NCI-H526 (cell line): ENCODE results near the gene ZFR.
"Not testable (repeated sequence)": the region's sequence is repeated elsewhere in the genome, so short reads cannot be mapped to it uniquely, and the experiment has no call there.

Experiments
- DNase-seq, 2 experiments: peaks; one replicate each; lab custom pipeline; 2025; lab: John Stamatoyannopoulos, UW

Gene ZFR

DNA sequence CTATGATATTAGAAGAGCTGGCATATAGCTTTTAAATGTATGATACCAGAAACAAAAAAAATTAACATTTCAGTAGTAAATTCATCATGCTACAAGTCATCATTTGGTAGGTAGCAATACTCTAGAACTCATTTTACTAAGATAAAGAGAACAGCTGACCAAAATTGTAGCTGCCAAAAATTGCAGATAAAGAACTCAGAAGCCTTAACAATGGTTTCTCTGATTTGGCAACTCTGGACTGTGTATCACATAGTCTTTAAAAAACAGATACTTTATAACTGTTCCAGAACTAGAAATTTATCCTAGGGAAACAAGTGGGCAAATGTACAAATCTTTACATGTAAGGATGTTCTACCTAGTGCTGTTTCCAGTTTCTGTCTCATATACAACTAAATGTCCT lies 33.9 kb downstream of the ZFR start:
- DNase-seq, result no peak

DNA sequence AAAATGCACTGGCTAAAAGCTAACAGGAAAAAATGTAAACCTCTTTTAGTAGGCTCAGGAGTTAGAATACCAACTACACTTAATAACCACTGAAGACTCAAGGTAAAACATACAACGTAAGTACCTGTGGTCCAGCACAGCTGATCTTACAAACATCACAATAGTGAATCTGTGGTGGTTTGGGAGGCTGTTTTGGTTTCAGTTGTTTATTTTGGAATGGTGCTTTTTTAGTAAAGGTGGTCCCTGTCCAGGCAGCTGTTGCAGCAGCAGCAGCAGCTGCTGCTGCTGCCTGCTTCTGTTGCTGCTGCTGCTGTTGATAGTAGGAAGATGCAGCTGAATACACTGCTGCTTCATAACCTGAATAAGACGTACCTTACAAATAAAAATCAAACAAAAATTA lies 37.9 kb downstream of the ZFR start:
- DNase-seq, result no peak

DNA sequence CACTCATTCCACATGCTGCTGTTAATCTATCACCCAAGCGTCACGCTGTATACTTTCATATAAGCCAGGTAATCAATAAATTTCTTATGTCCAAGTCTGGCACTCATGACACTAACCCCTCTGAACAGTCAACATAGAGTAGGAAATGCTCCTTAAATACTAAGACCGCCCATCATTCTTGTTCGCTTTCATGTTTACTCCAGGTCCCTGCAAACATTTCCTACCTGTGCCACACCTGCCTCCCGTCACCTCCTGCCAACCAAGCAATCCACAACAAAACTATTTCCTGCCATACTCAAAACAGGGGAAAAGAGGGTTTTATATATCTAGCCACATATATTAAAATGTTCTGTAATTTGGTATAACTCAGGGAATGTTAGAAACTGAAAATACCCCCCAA lies 39.0 kb downstream of the ZFR start:
- no peak for DNase-seq

DNA sequence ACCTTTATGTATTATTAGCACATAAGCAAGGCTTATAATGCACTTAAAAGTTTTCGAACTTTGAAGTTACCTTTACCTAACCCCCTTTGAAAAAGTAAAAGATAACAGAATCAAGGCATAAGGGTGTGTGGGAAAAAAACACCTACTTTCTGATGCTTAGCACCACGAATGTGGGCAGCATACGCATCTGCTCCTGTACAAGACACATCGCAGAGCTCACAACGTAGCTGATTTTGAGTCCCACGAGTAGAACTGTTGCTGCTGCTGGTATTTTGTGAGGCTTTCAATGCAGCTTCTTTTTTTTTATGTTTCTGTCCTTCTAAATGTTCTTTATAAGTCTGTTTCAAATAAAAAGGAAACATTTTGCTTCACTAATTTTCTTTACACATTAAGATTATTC lies 40.8 kb downstream of the ZFR start:
- DNase-seq, result no peak

DNA sequence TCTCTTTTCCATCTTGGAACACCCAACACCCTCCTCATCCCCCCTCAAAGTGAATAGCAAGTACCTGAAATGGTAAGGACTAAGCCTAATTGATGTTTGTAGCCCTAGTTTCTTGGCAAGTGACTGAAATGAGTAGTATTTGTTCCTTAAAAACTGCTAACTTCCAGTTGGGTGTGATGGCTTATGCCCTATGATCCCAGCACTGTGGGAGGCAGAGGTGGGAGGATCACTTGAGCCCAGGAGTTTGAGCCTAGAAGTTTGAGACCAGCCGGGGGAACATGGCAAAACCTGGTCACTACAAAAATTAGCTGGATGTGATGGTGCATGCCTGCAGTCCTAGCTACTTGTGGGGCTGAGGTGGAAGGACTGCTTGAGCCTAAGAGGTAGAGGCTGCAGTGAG lies 44.1 kb downstream of the ZFR start:
- DNase-seq, result no peak

DNA sequence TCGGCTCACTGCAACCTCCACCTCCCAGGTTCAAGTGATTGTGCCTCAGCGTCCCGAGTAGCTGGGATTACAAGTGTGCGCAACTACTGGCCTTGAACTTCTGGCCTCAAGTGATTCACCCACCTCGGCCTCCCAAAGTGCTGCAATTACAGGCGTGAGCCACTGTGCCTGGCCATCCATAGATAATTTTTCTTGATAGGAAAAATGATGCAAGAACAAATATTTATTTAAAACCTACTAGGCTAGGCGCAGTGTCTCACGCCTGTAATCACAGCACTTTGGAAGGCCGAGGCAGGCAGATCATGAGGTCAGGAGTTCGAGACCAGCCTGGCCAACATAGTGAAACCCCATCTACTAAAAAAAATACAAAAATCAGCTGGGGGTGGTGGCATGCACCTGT lies 45.8 kb downstream of the ZFR start:
- not testable (repeated sequence) for DNase-seq

DNA sequence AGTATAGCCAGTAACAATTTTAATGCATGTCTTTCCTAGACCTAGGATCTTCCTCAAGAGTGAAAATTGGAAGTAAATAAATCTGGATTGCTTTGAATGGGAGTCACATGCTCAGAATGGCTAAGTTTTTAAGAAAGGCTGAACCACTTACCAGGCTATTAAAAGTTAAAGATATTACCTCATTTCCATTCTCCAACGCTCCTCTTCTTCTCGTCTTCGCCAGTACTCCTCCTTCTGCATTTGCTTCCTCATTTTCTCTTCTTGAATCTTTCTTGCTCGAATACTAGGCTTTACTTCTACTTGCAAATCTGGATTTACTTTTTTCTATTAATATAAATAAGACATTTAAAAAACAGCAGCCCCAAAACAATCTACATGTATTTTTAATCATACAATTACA lies 49.6 kb downstream of the ZFR start:
- no peak for DNase-seq

DNA sequence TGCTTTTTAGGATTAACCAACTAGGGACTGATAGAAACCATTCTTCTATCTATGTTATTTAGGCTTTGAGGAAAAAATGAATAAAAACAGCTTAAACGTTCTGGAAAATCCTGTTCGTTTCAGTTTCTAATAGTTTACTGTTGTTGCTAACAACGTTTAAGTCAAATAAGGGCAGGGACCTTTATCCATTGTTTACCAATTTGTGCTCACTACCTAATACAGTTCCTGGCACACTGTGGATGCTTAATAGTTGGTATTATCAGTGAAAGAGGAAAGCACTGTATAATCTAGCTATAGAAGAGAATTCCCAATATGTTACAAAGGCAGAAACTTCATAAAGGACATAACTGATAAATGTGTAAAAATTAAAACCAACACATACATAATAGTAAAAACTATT lies 52.5 kb downstream of the ZFR start:
- no peak for DNase-seq

DNA sequence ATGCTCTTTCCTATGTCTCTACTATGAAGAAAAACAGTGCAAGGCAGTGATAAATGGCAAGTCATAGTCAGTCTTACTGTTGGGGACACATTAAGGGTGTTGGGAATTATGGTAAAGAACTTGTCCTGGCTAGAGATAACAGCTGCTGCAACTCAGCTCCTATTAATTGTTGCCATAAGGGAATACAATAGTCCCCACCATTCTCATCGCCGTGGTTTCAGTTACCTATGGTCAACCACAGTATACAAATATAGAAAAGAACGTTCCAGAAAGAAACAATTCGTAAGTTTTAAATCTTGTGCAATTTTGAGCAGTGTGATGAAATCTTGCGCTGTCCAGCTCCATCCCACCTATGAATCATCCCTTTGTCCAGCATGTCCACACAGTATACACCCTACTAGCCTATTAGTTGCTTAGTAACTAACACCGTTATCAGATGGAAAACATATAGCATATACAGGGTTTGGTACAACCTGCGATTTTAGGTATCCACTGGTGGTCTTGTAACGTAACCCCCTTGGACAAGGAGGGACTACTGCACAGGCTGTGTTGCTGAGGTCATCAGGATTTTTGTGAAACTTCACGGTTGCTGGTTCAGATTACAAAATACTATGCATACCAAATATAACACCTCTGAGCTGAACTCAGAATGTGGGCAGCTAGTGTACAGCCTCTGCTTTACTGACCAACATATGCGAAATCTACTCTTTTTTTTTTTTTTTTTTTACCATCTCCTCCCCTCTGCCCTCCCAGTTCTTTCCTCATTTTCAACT lies 53.5 kb downstream of the ZFR start:
- DNase-seq, result no peak

DNA sequence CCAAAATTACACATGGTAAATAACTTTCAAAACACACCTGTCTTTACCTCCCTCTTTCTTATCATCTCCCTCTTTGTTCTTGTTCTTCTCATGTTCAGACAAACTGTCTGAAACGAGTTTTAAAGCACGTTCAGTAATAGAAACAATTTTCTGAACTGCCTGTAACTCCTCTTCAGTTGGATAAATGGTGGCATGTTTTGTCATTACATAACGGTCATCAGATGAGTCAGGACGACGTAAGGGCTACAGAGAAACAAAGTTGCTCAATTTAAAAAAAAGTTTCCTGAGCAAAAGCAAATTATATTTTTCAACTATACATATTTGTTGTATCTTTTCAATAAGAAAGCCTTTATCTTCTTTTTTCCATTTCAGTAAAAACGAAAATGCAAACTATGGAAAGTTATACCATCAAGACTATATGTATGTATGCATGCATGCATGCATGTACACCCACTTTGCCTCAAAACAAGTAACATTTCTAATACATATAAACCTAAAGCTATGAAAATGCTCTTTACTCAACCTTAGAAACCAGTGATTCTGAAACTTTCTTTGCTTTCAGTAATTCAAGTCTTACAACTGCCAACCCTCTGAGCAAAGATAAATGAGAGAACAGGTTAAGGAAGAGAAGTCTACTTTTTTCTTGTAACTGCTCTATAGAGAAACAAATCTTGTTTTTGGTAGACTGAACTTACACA lies 56.0 kb downstream of the ZFR start:
- DNase-seq, result no peak

DNA sequence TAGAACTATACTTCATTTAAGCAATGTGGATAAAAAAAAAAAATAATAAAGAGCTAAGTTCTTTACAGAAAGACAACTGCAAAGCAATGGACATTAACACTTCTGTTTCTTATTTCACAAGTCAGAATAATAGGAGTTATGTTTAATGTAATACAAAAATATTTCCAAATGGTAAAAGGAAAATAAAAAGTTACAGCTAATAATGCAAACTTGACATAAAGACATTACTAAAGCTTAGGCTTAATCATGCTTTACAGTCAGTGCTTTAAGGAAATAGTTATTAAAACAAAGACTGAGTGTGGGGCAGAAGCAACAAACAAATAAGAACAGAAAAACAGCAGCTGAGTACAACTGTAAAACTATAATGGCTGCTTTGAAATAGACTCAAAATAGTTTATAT lies 56.7 kb downstream of the ZFR start:
- no peak for DNase-seq

DNA sequence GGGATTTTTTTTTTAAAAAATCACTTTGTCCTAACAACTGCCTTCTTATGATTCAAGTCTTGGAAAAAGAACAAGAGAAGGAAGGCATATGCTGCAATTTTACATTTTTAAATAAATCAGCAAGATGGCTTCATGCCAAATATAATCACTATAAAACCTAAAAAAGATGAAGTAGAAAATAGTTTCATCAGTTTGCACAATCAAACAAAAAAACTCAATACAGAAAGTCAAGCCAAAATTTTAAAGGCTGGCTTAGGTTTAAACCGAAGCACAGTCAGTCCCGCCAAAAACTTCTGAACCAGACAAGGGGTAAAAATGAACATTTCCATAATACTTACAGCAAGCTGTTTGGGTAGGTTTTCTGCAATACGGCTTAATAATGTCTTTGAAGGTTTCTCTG lies 57.3 kb downstream of the ZFR start:
- no peak for DNase-seq

DNA sequence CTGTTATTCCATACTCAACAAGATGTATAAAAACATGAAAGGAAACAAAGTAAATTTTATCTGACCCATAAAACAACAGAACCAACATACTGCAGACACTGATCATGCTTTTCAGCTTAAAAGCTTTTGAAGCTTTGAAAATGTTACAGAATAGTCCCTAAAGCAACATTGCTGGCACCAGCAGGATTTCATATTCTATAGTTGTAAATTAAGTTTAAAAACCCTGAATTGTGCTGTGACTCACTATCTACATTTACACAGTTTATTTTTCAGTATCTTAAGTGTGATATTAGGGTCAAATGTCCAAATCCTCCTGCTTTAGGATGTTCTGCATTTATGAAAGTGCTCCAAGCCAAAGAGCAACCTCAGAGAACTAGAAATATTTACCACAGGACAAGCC lies 59.9 kb downstream of the ZFR start:
- no peak for DNase-seq

DNA sequence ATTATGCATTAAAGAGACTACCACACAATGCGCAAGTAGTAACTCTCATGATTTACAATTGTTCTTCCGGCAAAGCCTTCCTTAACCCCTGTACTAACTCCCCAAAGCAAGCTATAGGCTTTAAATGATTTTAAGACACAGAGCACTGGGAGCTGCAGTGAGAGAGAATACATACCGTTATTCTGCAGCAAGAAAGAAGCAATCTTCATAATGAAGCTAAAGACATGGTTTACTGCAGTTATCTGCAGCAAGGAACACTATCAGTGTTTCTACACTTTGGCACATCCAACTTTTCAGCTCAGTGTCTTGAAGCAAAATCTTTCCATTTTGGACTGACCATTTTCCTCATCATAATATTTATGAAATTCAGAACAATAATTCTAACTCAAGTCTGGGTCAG lies 61.0 kb downstream of the ZFR start:
- no peak for DNase-seq

DNA sequence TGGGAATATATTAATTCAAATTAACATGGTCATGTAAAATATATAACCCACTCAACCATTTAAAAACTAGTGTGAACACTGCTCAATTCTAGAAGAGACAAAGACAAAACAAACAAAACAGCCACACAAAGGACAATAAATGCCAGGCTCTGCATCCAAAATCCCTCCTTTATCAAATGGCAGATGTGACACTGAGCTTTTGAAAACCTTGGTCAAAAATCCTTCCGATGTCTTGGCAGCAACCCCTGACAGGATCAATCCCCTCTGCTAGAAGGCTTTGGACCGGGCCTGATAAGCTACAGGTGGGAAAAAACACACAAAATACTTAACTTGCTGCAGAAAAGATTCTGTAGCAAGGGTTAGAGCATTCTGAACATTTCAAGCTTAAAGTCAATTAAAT lies 61.5 kb downstream of the ZFR start:
- DNase-seq, result no peak

DNA sequence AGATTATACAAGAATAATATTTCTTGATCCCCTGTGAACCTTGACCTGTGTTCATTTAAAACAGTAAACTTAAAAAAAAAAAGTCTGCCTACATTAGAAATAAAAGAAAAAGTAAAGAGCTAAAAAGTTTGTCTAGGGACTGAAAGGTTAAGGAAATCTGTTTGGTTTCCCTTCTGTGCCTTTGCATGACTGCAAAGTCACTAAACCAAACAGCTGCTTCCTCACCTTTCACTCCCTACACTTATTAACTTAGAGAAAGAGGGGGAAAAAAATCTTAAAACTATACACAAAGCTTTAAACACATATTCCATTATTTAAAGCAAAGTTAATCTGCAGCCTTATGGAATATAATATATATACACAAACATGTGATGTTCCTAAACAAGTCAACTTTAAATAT lies 65.1 kb downstream of the ZFR start:
- no peak for DNase-seq

DNA sequence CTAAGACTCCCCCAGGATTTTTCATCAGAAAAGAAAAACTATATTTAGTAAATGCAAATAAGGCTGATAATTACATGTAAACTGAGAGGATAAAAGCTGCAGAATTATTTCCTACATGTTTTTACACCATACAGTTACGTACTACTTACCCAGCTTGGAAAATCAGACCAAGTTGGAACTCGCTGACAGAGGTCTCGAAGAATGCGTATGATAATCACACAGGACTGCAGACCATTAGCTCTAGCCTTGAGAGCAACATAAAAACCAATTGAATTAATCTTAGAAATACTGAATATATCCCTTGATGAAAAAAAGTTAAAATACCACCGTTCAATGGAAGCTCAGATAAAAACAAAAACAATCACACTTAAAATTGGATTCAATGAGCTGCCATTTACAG lies 65.6 kb downstream of the ZFR start:
- no peak for DNase-seq

DNA sequence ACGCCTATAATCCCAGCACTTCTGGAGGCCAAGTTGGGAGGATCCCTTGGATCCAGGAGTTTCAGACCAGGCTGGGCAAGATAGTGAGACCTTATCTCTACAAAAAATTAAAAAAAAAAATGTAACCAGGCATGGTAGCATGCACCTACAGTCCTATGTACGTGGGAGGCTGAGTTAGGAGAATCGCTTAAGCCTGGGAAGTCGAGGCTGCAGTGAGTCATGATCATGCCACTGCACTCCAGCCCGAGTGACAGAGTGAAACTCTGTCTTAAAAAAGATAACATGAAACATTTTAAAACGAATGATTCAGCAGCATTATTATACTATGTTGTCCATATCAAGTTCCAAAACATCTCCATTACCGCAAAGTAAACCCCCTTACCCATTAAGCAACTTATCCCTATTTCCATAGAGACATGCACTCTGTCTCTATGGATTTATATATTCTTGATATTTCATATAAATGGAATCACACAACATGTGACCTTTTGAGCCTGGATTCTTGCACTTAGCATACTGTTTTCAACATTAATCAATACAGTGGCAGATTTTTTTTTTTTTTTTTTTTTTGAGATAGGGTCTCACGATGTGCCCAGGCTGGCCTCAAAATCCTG lies 74.9 kb downstream of the ZFR start:
- no peak for DNase-seq

DNA sequence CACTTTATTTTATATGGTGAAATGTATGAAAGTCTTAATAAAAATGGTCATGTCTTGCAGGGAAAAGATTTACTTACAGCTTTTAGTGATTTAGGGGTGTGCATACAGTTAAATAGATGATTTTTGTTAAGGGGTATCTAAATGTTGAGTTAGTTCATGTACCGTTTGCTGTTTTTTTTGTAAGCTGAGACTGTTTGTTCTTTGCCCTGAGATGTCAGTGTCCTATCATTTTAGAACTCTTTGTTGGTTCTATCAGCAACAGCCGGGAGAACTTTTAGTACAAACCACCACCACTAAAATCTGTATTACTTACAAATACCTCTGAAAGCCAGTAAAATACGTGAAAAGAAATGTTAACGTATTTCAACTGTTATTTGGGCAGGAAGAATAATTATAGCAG lies 75.5 kb downstream of the ZFR start:
- no peak for DNase-seq

DNA sequence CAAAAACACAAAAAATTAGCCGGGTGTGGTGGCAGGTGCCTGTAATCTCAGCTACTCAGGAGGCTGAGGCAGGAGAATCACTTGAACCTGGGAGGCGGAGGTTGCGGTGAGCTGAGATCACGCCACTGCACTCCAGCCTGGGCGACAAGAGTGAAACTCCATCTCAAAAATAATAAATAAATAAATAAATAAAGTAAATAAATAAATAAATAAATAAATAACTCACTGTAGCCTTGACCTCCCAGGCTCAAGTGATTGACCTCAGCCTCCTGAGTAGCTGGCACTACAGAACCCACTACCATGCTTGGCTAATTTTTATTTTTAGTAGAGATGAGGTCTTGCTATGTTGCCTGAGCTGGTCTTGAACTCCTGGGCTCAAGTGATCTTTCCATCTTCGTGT lies 77.3 kb downstream of the ZFR start:
- DNase-seq, result not testable (repeated sequence)

DNA sequence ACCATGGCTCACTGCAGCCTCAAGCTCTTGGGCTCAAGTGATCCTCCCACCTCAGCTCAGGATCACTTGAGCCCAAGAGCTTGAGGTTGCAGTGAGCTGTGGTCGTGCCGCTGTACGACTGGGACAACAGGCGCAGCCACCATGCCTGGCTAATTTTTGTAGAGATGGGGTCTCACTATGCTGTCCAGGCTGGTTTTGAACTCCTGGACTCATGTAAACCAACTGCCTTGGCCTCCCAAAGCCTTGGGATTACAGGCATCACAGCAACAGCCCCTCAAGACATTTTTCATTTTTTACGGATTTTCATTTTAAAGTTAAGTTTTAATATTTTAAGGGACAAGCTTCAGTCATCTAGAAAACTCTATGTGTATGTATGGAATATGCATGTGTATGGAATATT lies 78.9 kb downstream of the ZFR start:
- DNase-seq, result no peak

DNA sequence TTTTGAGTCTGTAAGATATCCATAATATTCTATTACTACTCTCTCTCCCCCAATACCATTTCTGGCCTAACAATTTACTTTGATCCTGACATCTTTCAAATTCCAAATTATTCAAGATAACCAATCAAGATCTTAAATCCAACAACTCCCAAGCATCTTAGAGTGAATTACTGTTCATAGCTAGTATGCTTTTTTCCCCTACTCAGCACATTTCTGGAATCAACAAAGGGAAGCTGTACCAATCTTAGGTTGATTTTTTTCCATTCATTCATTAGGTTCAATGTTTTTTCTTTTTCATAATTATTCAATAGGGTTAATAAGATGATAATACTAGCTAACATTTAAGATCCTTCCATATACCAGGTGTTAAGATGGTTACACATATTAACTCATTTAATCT lies 81.5 kb downstream of the ZFR start:
- no peak for DNase-seq

DNA sequence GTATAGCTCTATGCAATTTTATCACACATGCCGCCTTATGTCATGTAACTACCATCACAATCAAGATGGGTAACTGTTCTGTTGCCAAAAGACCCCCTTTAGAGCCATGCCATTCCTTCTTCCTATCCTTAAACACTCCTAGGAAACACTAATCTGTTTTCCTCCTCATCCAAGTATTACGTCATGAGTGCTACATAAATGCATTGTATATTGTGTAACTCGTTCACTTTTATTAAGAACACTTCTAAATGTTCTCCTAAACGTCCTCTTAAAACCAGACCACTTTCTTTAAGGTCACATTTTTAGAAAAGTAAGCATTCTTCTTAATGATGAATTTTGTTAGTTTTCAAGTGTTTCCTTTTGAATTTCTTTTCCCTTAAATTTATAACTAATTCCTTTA lies 82.0 kb downstream of the ZFR start:
- no peak for DNase-seq

DNA sequence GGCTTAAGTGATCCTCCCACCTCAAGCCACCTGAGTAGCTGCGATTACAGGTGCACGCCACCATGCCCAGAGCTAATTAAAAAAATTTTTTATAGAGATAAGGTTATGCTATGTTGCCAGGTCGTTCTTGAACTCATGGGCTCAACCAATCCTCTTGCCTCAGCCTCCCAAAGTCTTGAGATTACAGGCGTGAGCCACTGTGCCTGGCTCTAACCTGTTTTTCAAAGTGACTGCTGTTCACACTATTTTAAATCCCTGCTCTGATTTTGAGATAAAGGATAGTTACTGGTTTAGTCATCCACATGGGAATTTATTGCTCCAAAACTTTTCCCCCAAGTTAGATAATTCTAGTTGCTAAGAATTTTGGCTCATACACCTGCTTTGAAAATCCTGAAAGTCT lies 83.6 kb downstream of the ZFR start:
- DNase-seq, result no peak
